ENCODE measurements around the gene CCDC51. TPM values are rescaled to one million over a fixed set of nuclear protein-coding genes. Genes with fewer than 3 reads are reported as not detected.
A peak's percentile ranks its signal among the peaks of the same experiment; 100 is the strongest.

CCDC51 gene
- total and polyA plus RNA-seq, 2 of the 13 experiments (the other 11 are each of a cell fraction or from before 2014, with no cell fraction given), result 18.1 to 29.4 TPM

GRCh38 chr3:48429960-48430707, 9.8 kb downstream of the CCDC51 start, which contains the start of gene PLXNB1 (continued):
- TF ChIP-seq HNRNPH1 (optimal IDR thresholded peaks at IDR 0.05; ENCODE audit: low read depth, low read length) (peak; percentile 83), ZNF782 (CRISPR knock-in tag; IDR thresholded peaks at IDR 0.05; ENCODE audit: borderline replicate concordance) (peak; percentile 62; the same call in 1 of the 2 replicates), NFKBIZ (CRISPR knock-in tag; IDR thresholded peaks at IDR 0.05) (peak; percentile 81; the same call in 1 of the 2 replicates), CREB1 (IDR thresholded peaks at IDR 0.05) (no peak), CREB1 (CRISPR knock-in tag; IDR thresholded peaks at IDR 0.05) (peak; percentile 87), ZBTB40 (IDR thresholded peaks at IDR 0.05) (no peak), ZBTB40 (CRISPR knock-in tag; IDR thresholded peaks at IDR 0.05) (peak; percentile 58; the same call in 1 of the 2 replicates), MTA1 (CRISPR knock-in tag; IDR thresholded peaks at IDR 0.05; ENCODE audit: borderline replicate concordance) (peak; percentile 93), ZNF580 (CRISPR knock-in tag; IDR thresholded peaks at IDR 0.05; ENCODE audit: borderline replicate concordance, low read depth) (0 out of 2 replicates have a peak, but pooled peaks have one; percentile 22), ELF3 (CRISPR knock-in tag; IDR thresholded peaks at IDR 0.05) (peak; percentile 87), KAT2B (IDR thresholded peaks at IDR 0.05; ENCODE audit: borderline replicate concordance, low read depth, low read length) (no peak), ZNF12 (CRISPR knock-in tag; IDR thresholded peaks at IDR 0.05) (peak; percentile 57; the same call in 1 of the 2 replicates), RNF219 (CRISPR knock-in tag; IDR thresholded peaks at IDR 0.05) (0 out of 2 replicates have a peak, but pooled peaks have one; percentile 48), ZNF777 (CRISPR knock-in tag; IDR thresholded peaks at IDR 0.05) (peak; percentile 47), ZNF615 (CRISPR knock-in tag; IDR thresholded peaks at IDR 0.05; ENCODE audit: borderline replicate concordance) (no peak), CAMTA2 (CRISPR knock-in tag; IDR thresholded peaks at IDR 0.05; ENCODE audit: borderline replicate concordance) (no peak), MAX (IDR thresholded peaks at IDR 0.05) (no peak)

Data from HepG2 (cell line).